Endothelial cell (in vitro differentiated cells): ENCODE measurements around the gene CCDC116. TPM values are rescaled to one million over a fixed set of nuclear protein-coding genes. Genes with fewer than 3 reads are reported as not detected.
A peak's percentile ranks its signal among the peaks of the same experiment; 100 is the strongest.

Experiments
- DNase-seq: peaks from one replicate; pipeline ENCODE4 v3.0.0; 2021; ENCODE audit warnings: low spot score
- H3K27ac Mint-ChIP-seq: one replicate; pipeline ENCODE4 v1.8.0; 2021; ENCODE audit warnings: mixed read lengths, inconsistent platforms; ENCODE audit not compliant: unreplicated experiment
- H3K27me3 Mint-ChIP-seq: one replicate; pipeline ENCODE4 v1.8.0; 2021; ENCODE audit warnings: mild to moderate bottlenecking, moderate library complexity, mixed read lengths, inconsistent platforms; ENCODE audit not compliant: unreplicated experiment
- H3K36me3 Mint-ChIP-seq: one replicate; pipeline ENCODE4 v1.8.0; 2021; ENCODE audit warnings: mild to moderate bottlenecking, low read depth, mixed read lengths, inconsistent platforms; ENCODE audit not compliant: unreplicated experiment
- H3K4me1 Mint-ChIP-seq: one replicate; pipeline ENCODE4 v1.8.0; 2021; ENCODE audit warnings: mild to moderate bottlenecking, mixed read lengths, inconsistent platforms; ENCODE audit not compliant: unreplicated experiment
- H3K4me3 Mint-ChIP-seq: one replicate; pipeline ENCODE4 v1.8.0; 2021; ENCODE audit warnings: mild to moderate bottlenecking, mixed read lengths, inconsistent platforms; ENCODE audit not compliant: unreplicated experiment
- H3K9me3 Mint-ChIP-seq: one replicate; pipeline ENCODE4 v1.8.0; 2021; ENCODE audit warnings: mixed read lengths, inconsistent platforms; ENCODE audit not compliant: unreplicated experiment
- CTCF ChIP-seq: fragments of 200-600 bp; sonication (generic); IDR thresholded peaks from one replicate; pipeline ENCODE4 v1.5.0; 2021; ENCODE audit warnings: antibody characterized with exemption; ENCODE audit not compliant: unreplicated experiment
- total RNA-seq: library from RNA; stranded (reverse); fragmentation: NEBNext Ultra II Directional; extraction: Animal tissue kit (Norgen Biotek cat#: 25700); gene quantifications from one replicate; pipeline ENCODE4 v1.2.1, GENCODE V29; 2021; ENCODE audit not compliant: unreplicated experiment

The CCDC116 gene
- total RNA-seq, 1 donor from 2014 or later = 0.36 TPM

GRCh38 chr22:21589396-21589795 is 43.2 kb upstream of the CCDC116 start:
- Mint-ChIP-seq H3K4me3 (no peak overlapping the region), H3K27ac (no peak overlapping the region), H3K36me3 (peaks cover 25% of the 10 kb centered on the region), H3K4me1 (peaks cover 44% of the 10 kb centered on the region), H3K27me3 (peaks cover 10% of the 10 kb centered on the region), H3K9me3 (no peaks in the 10 kb centered on the region)
- DNase-seq = no peak
- no peak for TF ChIP-seq CTCF

- Mint-ChIP-seq H3K27ac (peak overlapping the region; percentile 42), H3K27me3 (peaks cover 10% of the 10 kb centered on the region), H3K4me3 (no peak overlapping the region), H3K4me1 (peaks cover 44% of the 10 kb centered on the region), H3K36me3 (peaks cover 30% of the 10 kb centered on the region), H3K9me3 (no peaks in the 10 kb centered on the region)
- TF ChIP-seq CTCF = no peak
- no peak for DNase-seq
Measured at GRCh38 chr22:21590809-21591641, 41.5 kb upstream of the CCDC116 start.

GRCh38 chr22:21591695-21592094 is 40.9 kb upstream of the CCDC116 start:
- Mint-ChIP-seq H3K9me3 (no peaks in the 10 kb centered on the region), H3K4me1 (peaks cover 44% of the 10 kb centered on the region), H3K27me3 (peaks cover 10% of the 10 kb centered on the region), H3K36me3 (peaks cover 32% of the 10 kb centered on the region), H3K4me3 (no peak overlapping the region), H3K27ac (peak overlapping the region; percentile 42)
- no peak for TF ChIP-seq CTCF
- DNase-seq = no peak

- peaks cover 33% of the 10 kb centered on the region for H3K36me3 Mint-ChIP-seq
- no peak for DNase-seq
- H3K4me1 Mint-ChIP-seq = peaks cover 44% of the 10 kb centered on the region
- no peaks in the 10 kb centered on the region for H3K9me3 Mint-ChIP-seq
- H3K4me3 Mint-ChIP-seq = no peak overlapping the region
- no peak for TF ChIP-seq CTCF
- H3K27ac Mint-ChIP-seq = no peak overlapping the region
- H3K27me3 Mint-ChIP-seq = peaks cover 10% of the 10 kb centered on the region
Measured at GRCh38 chr22:21592422-21592821, 40.1 kb upstream of the CCDC116 start.

GRCh38 chr22:21593406-21594232 is 38.9 kb upstream of the CCDC116 start:
- H3K4me1 Mint-ChIP-seq = peaks cover 42% of the 10 kb centered on the region
- peak overlapping the region; percentile 7 for H3K4me3 Mint-ChIP-seq
- DNase-seq = peak; percentile 37
- no peaks in the 10 kb centered on the region for H3K9me3 Mint-ChIP-seq
- peaks cover 28% of the 10 kb centered on the region for H3K36me3 Mint-ChIP-seq
- no peak overlapping the region for H3K27ac Mint-ChIP-seq
- TF ChIP-seq CTCF = peak; percentile 43
- peaks cover 10% of the 10 kb centered on the region for H3K27me3 Mint-ChIP-seq
